ENCODE results near the gene CPNE6. TPM values are rescaled to one million over a fixed set of nuclear protein-coding genes. Genes with fewer than 3 reads are reported as not detected.

The CPNE6 gene
- total and polyA plus RNA-seq, 2 of the 13 experiments (the other 11 are each of a cell fraction or from before 2014, with no cell fraction given): not detected

DNA sequence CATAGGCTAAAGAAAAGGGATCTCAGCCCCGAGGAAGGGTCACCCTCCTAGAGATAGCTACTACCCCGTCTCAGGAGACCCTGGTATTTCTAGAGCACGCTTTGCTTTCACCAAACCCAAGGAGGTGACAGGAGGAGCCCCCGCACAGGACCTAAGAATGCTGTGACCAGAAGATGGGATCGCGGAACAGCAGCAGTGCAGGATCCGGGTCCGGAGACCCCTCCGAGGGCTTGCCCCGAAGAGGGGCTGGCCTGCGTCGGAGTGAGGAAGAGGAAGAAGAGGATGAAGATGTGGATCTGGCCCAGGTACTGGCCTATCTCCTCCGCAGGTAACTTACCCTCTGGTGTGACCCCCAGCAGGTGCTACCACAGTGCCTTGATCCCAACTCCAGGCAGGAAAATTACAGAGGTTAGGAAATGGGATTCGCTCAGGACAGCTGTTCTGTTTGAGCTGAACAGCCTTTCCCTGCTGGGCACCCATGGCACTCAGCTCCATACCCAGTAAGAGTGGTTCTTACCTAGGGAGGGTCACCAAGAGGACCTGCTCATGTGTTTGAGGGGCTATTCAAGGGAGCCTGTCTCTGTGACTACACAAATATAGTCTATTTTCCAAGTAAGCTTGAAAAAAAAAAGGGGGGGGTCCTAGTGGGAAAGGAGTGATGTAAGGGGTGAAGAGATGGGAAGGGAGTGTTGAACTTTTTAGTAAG lies 44.2 kb downstream of the CPNE6 start (continued):
- TF ChIP-seq ZNF256 (CRISPR knock-in tag; conservative IDR thresholded peaks at IDR 0.05): 0 out of 2 replicates have a peak, but pooled peaks have one; percentile 60
- 0 out of 2 replicates have a peak, but pooled peaks have one; percentile 65 for TF ChIP-seq ZNF33B (CRISPR knock-in tag; IDR thresholded peaks at IDR 0.05)
- no peak for TF ChIP-seq HNRNPL (IDR thresholded peaks at IDR 0.05; ENCODE audit: low read depth, low read length)
- TF ChIP-seq, protein P1, sequence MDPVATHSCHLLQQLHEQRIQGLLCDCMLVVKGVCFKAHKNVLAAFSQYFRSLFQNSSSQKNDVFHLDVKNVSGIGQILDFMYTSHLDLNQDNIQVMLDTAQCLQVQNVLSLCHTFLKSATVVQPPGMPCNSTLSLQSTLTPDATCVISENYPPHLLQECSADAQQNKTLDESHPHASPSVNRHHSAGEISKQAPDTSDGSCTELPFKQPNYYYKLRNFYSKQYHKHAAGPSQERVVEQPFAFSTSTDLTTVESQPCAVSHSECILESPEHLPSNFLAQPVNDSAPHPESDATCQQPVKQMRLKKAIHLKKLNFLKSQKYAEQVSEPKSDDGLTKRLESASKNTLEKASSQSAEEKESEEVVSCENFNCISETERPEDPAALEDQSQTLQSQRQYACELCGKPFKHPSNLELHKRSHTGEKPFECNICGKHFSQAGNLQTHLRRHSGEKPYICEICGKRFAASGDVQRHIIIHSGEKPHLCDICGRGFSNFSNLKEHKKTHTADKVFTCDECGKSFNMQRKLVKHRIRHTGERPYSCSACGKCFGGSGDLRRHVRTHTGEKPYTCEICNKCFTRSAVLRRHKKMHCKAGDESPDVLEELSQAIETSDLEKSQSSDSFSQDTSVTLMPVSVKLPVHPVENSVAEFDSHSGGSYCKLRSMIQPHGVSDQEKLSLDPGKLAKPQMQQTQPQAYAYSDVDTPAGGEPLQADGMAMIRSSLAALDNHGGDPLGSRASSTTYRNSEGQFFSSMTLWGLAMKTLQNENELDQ (CRISPR knock-in tag; IDR thresholded peaks at IDR 0.05; ENCODE audit: borderline replicate concordance): no peak
- no peak for TF ChIP-seq SRY (CRISPR knock-in tag; IDR thresholded peaks at IDR 0.05)
- peak; percentile 91; the same call in 1 of the 2 replicates for TF ChIP-seq ZNF225 (CRISPR knock-in tag; IDR thresholded peaks at IDR 0.05)
- TF ChIP-seq, protein P2, sequence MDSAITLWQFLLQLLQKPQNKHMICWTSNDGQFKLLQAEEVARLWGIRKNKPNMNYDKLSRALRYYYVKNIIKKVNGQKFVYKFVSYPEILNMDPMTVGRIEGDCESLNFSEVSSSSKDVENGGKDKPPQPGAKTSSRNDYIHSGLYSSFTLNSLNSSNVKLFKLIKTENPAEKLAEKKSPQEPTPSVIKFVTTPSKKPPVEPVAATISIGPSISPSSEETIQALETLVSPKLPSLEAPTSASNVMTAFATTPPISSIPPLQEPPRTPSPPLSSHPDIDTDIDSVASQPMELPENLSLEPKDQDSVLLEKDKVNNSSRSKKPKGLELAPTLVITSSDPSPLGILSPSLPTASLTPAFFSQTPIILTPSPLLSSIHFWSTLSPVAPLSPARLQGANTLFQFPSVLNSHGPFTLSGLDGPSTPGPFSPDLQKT (CRISPR knock-in tag; IDR thresholded peaks at IDR 0.05; ENCODE audit: borderline replicate concordance): 0 out of 2 replicates have a peak, but pooled peaks have one; percentile 37
- TF ChIP-seq, protein P3, sequence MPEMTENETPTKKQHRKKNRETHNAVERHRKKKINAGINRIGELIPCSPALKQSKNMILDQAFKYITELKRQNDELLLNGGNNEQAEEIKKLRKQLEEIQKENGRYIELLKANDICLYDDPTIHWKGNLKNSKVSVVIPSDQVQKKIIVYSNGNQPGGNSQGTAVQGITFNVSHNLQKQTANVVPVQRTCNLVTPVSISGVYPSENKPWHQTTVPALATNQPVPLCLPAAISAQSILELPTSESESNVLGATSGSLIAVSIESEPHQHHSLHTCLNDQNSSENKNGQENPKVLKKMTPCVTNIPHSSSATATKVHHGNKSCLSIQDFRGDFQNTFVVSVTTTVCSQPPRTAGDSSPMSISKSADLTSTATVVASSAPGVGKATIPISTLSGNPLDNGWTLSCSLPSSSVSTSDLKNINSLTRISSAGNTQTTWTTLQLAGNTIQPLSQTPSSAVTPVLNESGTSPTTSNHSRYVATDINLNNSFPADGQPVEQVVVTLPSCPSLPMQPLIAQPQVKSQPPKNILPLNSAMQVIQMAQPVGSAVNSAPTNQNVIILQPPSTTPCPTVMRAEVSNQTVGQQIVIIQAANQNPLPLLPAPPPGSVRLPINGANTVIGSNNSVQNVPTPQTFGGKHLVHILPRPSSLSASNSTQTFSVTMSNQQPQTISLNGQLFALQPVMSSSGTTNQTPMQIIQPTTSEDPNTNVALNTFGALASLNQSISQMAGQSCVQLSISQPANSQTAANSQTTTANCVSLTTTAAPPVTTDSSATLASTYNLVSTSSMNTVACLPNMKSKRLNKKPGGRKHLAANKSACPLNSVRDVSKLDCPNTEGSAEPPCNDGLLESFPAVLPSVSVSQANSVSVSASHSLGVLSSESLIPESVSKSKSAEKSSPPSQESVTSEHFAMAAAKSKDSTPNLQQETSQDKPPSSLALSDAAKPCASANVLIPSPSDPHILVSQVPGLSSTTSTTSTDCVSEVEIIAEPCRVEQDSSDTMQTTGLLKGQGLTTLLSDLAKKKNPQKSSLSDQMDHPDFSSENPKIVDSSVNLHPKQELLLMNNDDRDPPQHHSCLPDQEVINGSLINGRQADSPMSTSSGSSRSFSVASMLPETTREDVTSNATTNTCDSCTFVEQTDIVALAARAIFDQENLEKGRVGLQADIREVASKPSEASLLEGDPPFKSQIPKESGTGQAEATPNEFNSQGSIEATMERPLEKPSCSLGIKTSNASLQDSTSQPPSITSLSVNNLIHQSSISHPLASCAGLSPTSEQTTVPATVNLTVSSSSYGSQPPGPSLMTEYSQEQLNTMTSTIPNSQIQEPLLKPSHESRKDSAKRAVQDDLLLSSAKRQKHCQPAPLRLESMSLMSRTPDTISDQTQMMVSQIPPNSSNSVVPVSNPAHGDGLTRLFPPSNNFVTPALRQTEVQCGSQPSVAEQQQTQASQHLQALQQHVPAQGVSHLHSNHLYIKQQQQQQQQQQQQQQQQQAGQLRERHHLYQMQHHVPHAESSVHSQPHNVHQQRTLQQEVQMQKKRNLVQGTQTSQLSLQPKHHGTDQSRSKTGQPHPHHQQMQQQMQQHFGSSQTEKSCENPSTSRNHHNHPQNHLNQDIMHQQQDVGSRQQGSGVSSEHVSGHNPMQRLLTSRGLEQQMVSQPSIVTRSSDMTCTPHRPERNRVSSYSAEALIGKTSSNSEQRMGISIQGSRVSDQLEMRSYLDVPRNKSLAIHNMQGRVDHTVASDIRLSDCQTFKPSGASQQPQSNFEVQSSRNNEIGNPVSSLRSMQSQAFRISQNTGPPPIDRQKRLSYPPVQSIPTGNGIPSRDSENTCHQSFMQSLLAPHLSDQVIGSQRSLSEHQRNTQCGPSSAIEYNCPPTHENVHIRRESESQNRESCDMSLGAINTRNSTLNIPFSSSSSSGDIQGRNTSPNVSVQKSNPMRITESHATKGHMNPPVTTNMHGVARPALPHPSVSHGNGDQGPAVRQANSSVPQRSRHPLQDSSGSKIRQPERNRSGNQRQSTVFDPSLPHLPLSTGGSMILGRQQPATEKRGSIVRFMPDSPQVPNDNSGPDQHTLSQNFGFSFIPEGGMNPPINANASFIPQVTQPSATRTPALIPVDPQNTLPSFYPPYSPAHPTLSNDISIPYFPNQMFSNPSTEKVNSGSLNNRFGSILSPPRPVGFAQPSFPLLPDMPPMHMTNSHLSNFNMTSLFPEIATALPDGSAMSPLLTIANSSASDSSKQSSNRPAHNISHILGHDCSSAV (CRISPR knock-in tag; IDR thresholded peaks at IDR 0.05; ENCODE audit: borderline replicate concordance): no peak
- TF ChIP-seq ISX (CRISPR knock-in tag; conservative IDR thresholded peaks at IDR 0.05): no peak; the same call in 1 of the 2 replicates
- TF ChIP-seq DDIT3 (CRISPR knock-in tag; IDR thresholded peaks at IDR 0.05): peak; percentile 33; the same call in 1 of the 2 replicates
- TF ChIP-seq ZNF747 (CRISPR knock-in tag; IDR thresholded peaks at IDR 0.05; ENCODE audit: borderline replicate concordance): no peak
- no peak for TF ChIP-seq GABPA (IDR thresholded peaks at IDR 0.05; ENCODE audit: low read depth, low read length)
- no peak for TF ChIP-seq GABPA (CRISPR knock-in tag; IDR thresholded peaks at IDR 0.05; ENCODE audit: low read depth)
- TF ChIP-seq ZNF354B (CRISPR knock-in tag; IDR thresholded peaks at IDR 0.05): 0 out of 2 replicates have a peak, but pooled peaks have one; percentile 82
- TF ChIP-seq SRSF1 (optimal IDR thresholded peaks at IDR 0.05; ENCODE audit: low read depth, low read length): no peak
- no peak for TF ChIP-seq TAF1 (CRISPR knock-in tag; IDR thresholded peaks at IDR 0.05)
- no peak for TF ChIP-seq NR3C1 (CRISPR knock-in tag; IDR thresholded peaks at IDR 0.05)
- TF ChIP-seq SIN3A (IDR thresholded peaks at IDR 0.05; ENCODE audit: borderline replicate concordance, low read depth, low read length): 0 out of 2 replicates have a peak, but pooled peaks have one; percentile 2

Measured in HepG2 (cell line).